Testis (tissue), 2 donors: ENCODE measurements around the gene SIK2.

Experiments used
- POLR2A ChIP-seq: fragments of 450-650 bp; IDR thresholded peaks from one replicate; pipeline ENCODE4 v1.6.1; 2017; ENCODE audit warnings: antibody characterized with exemption, mild to moderate bottlenecking, moderate library complexity
- TF ChIP-seq, protein P1 (sequence below), 3 experiments: fragments of 450-650 bp in 2 of 3; fragments of 200-600 bp in 1 of 3; sonication (generic) in 1 of 3; IDR thresholded peaks; one replicate each; pipeline ENCODE4 v1.5.1; 2016 to 2019; ENCODE audit warnings: antibody characterized with exemption in 3 of 3, mild to moderate bottlenecking in 2 of 3, moderate library complexity in 1 of 3

DNA sequence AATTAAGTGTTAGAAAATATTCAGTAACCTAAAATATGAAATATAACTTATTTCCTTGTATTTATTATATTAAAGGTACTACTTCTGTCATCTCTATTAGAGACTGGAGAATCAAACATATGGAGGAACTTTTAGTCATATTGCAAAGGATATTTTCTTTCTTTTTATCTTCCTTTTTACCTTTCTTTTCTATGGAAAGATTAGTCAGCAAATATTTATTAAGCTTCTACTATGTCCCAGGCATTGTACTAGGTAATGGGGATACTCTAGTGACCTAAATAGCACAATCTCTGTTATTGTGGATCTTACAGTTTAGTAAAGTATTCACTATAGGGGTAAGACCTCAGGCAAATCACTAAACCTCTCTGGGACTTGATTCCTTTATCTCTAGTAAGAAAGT is 18.3 kb downstream of the SIK2 start:
- TF ChIP-seq, protein P1, sequence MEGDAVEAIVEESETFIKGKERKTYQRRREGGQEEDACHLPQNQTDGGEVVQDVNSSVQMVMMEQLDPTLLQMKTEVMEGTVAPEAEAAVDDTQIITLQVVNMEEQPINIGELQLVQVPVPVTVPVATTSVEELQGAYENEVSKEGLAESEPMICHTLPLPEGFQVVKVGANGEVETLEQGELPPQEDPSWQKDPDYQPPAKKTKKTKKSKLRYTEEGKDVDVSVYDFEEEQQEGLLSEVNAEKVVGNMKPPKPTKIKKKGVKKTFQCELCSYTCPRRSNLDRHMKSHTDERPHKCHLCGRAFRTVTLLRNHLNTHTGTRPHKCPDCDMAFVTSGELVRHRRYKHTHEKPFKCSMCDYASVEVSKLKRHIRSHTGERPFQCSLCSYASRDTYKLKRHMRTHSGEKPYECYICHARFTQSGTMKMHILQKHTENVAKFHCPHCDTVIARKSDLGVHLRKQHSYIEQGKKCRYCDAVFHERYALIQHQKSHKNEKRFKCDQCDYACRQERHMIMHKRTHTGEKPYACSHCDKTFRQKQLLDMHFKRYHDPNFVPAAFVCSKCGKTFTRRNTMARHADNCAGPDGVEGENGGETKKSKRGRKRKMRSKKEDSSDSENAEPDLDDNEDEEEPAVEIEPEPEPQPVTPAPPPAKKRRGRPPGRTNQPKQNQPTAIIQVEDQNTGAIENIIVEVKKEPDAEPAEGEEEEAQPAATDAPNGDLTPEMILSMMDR (IDR thresholded peaks at IDR 0.05), result no peak
- TF ChIP-seq POLR2A, result no peak
